Esophagus squamous epithelium (tissue), 5 donors: ENCODE measurements around the gene TUFM. TPM values are rescaled to one million over a fixed set of nuclear protein-coding genes. Genes with fewer than 3 reads are reported as not detected.
A peak's percentile ranks its signal among the peaks of the same experiment; 100 is the strongest.

Source experiments
- DNase-seq: peaks from one replicate; lab custom pipeline; 2025; lab: John Stamatoyannopoulos, UW
- H3K27ac ChIP-seq, 4 donors: fragments of 200-600 bp; sonication (generic); one replicate each; pipeline ENCODE4 v1.5.1; 2016 to 2019; ENCODE audit warnings: mild to moderate bottlenecking in 1 of 4
- H3K27me3 ChIP-seq, 4 donors: fragments of 200-600 bp; sonication (generic); 1 replicate in 3 of 4; 2 replicates in 1 of 4; pipeline versions ENCODE4 v1.5.1 to v1.6.0; 2017 to 2021; ENCODE audit warnings: antibody characterized with exemption in 1 of 4
- H3K36me3 ChIP-seq, 3 donors: fragments of 200-600 bp; sonication (generic); one replicate each; pipeline ENCODE4 v1.5.1; 2016 to 2019
- H3K4me1 ChIP-seq, 3 donors: fragments of 200-600 bp; sonication (generic); one replicate each; pipeline ENCODE4 v1.5.1; 2017 to 2019
- H3K4me3 ChIP-seq, 4 donors: fragments of 200-600 bp; sonication (generic); 1 replicate in 3 of 4; 2 replicates in 1 of 4; pipeline ENCODE4 v1.5.1; 2016 to 2019; ENCODE audit warnings: mild to moderate bottlenecking in 2 of 4, moderate library complexity in 1 of 4
- H3K9me3 ChIP-seq, 3 donors: fragments of 200-600 bp; sonication (generic); one replicate each; pipeline ENCODE4 v1.5.1; 2016 to 2019
- POLR2A ChIP-seq, 4 donors: fragments of 450-650 bp; IDR thresholded peaks; one replicate each; pipeline ENCODE4 v1.6.1; 2017; ENCODE audit warnings: antibody characterized with exemption in 4 of 4, mild to moderate bottlenecking in 4 of 4, moderate library complexity in 3 of 4
- WGBS, 2 donors: methylation state at CpG; one replicate each; pipeline ENCODE4 v1.1.5; 2018; 5-methylcytosine and 5-hydroxymethylcytosine counted together
- intact Hi-C: fragments of 100-400 bp; cut with DNase I; formaldehyde crosslinking; loops from one replicate; pipeline ENCODE4 v1.15.0; 2022
- total RNA-seq, 4 donors: library from RNA; depleted of rRNA; stranded (reverse); fragments of >200 nt; gene quantifications; one replicate each; pipeline ENCODE4 v1.1.0, GENCODE V29; 2016
- TF ChIP-seq, protein P1 (sequence below), 6 experiments: fragments of 450-650 bp in 4 of 6; fragments of 200-600 bp in 2 of 6; sonication (generic) in 2 of 6; IDR thresholded peaks; one replicate each; pipeline ENCODE4 v1.5.1; 2016 to 2019; ENCODE audit warnings: antibody characterized with exemption in 6 of 6, mild to moderate bottlenecking in 4 of 6, moderate library complexity in 4 of 6
- donor health status: DM: yes; HTN: yes; CAD: no.

TUFM gene
- total RNA-seq, 4 donors from 2014 or later, result 105 to 143 (median 121) TPM

DNA sequence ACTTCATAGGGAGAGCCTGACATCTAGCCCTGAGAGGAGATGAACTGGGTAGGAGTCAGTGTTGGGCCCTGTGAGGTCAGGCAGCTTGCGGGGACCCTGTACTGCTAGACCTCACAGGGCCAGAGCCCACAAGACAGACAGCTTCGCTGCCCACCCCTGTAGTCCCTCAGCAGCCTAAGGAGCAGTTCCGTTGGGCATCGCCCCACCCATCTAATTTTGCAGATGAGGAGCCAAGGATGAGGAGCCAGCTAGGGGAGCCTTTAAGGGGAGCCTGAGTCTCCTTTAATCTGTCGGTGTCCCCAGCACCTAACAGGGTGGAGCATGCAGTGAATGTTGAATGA lies 755 bp upstream of the TUFM start:
- no peak for DNase-seq
- peak overlapping the region; percentile 88 to 95 (median 90) for H3K27ac ChIP-seq
- H3K4me1 ChIP-seq, result peaks cover 17 to 29% (median 20%) of the 10 kb centered on the region in 3 donors
- intact Hi-C loops, result no loop called here
- no peaks in the 10 kb centered on the region for H3K9me3 ChIP-seq
- peak overlapping the region; percentile 87 to 99 (median 93) for H3K4me3 ChIP-seq
- 0 to 14% methylated on average over 1 of the region's 5 CpGs for WGBS, 2 donors
- no peak for TF ChIP-seq POLR2A (IDR thresholded peaks at IDR 0.05)
- TF ChIP-seq, protein P1, sequence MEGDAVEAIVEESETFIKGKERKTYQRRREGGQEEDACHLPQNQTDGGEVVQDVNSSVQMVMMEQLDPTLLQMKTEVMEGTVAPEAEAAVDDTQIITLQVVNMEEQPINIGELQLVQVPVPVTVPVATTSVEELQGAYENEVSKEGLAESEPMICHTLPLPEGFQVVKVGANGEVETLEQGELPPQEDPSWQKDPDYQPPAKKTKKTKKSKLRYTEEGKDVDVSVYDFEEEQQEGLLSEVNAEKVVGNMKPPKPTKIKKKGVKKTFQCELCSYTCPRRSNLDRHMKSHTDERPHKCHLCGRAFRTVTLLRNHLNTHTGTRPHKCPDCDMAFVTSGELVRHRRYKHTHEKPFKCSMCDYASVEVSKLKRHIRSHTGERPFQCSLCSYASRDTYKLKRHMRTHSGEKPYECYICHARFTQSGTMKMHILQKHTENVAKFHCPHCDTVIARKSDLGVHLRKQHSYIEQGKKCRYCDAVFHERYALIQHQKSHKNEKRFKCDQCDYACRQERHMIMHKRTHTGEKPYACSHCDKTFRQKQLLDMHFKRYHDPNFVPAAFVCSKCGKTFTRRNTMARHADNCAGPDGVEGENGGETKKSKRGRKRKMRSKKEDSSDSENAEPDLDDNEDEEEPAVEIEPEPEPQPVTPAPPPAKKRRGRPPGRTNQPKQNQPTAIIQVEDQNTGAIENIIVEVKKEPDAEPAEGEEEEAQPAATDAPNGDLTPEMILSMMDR (IDR thresholded peaks at IDR 0.05), result no peak
- H3K36me3 ChIP-seq, result peaks cover 16 to 32% (median 29%) of the 10 kb centered on the region in 3 donors
- H3K27me3 ChIP-seq, result no peaks in the 10 kb centered on the region

DNA sequence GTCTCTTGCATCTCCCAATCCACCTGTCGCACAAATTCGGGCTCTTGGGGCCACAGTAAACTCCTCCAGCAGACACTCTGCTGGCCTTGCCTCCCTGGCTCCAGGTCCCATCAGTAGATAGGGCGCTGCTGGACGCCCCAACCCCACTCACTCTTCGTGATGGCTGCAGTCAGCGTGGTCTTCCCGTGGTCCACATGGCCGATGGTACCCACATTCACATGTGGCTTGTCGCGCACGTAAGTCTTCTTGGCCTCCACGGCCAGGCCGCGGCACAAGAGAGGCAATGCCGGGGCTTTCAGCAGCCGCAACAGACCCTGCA lies 428 bp downstream of the TUFM start:
- WGBS, 2 donors, result 0 to 8% methylated on average over 5 to 8 of the region's 16 CpGs

DNA sequence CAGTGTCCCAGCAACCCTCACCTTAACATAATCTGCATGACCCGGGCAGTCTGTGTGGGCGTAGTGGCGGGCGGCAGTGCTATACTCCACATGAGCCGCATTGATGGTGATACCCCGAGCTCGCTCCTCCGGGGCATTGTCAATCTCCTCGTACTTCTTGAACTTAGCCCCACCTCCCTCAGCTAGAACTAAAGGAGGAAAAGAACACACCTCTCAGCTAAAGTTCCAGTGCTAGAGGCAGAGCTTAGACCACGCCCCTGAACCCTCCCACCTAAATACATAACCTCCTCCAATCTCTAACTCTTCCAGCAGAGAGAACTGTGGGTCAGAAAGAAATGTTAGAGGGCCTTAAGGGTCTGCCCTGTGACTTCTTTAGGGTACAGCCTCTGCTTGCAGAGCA lies 855 bp downstream of the TUFM start:
- peak overlapping the region; percentile 88 to 95 (median 90) for H3K27ac ChIP-seq
- peaks cover 17 to 29% (median 20%) of the 10 kb centered on the region in 3 donors for H3K4me1 ChIP-seq
- H3K27me3 ChIP-seq, result no peaks in the 10 kb centered on the region
- TF ChIP-seq POLR2A (IDR thresholded peaks at IDR 0.05), result no peak
- TF ChIP-seq, protein P1 (IDR thresholded peaks at IDR 0.05), result no peak
- intact Hi-C loops, result no loop called here
- H3K4me3 ChIP-seq, result peak overlapping the region; percentile 87 to 99 (median 93)
- H3K36me3 ChIP-seq, result peaks cover 16 to 47% (median 31%) of the 10 kb centered on the region in 3 donors
- DNase-seq, result no peak
- whole genome bisulfite sequencing, 2 donors, result 28 to 38% methylated on average over 8 to 9 of the region's 10 CpGs
- H3K9me3 ChIP-seq, result no peaks in the 10 kb centered on the region

More for the DNA sequence above, 428 bp downstream of the TUFM start:
- H3K4me3 ChIP-seq, result peak overlapping the region; percentile 87 to 99 (median 93)
- H3K36me3 ChIP-seq, result peaks cover 16 to 43% (median 31%) of the 10 kb centered on the region in 3 donors
- no peaks in the 10 kb centered on the region for H3K9me3 ChIP-seq
- H3K27me3 ChIP-seq, result no peaks in the 10 kb centered on the region
- no peak for DNase-seq
- no peak for TF ChIP-seq POLR2A (IDR thresholded peaks at IDR 0.05)
- TF ChIP-seq, protein P1 (IDR thresholded peaks at IDR 0.05), result no peak
- intact Hi-C loops, result no loop called here
- peak overlapping the region; percentile 88 to 95 (median 90) for H3K27ac ChIP-seq
- peaks cover 17 to 29% (median 20%) of the 10 kb centered on the region in 3 donors for H3K4me1 ChIP-seq

DNA sequence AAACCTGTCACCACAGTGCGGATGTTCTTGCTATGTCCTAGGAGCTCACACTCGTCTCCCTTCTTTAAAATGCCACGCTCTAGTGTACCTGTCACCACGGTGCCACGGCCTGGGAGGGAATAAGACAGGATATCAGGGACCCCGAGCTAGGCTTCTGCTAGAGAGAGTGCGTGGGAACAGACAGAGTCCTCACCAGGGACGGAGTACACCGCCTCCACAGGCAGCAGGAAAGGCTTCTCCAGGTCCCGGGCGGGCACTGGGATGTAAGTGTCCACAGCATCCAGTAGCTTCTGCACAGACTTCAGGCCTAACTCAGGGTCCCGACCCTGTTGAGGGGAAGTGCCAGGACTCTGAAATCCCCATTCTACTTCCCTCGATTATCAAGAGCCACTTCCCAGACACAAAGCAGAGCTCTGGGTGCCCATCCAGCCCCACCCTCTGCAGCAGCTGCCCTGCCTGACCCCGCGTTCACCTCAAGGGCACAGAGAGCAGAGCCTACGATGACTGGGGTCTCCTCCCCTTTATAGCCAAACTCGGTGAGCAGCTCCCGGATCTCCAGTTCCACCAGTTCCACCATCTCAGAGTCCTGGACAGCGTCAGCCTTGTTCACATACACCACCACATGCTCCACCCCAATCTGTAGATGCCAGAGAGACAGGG lies 1.8 kb downstream of the TUFM start:
- Histone ChIP-seq H3K4me1 (peaks cover 17 to 29% (median 20%) of the 10 kb centered on the region in 3 donors), H3K9me3 (no peaks in the 10 kb centered on the region), H3K27ac (no peak overlapping the region), H3K4me3 (no peak overlapping the region), H3K27me3 (no peaks in the 10 kb centered on the region), H3K36me3 (peaks cover 16 to 47% (median 31%) of the 10 kb centered on the region in 3 donors)
- intact Hi-C loops, result no loop called here
- TF ChIP-seq, protein P1 (IDR thresholded peaks at IDR 0.05), result no peak
- no peak for TF ChIP-seq POLR2A (IDR thresholded peaks at IDR 0.05)
- 85 to 89% methylated on average over 8 to 19 of the region's 19 CpGs for WGBS, 2 donors
- DNase-seq, result no peak

DNA sequence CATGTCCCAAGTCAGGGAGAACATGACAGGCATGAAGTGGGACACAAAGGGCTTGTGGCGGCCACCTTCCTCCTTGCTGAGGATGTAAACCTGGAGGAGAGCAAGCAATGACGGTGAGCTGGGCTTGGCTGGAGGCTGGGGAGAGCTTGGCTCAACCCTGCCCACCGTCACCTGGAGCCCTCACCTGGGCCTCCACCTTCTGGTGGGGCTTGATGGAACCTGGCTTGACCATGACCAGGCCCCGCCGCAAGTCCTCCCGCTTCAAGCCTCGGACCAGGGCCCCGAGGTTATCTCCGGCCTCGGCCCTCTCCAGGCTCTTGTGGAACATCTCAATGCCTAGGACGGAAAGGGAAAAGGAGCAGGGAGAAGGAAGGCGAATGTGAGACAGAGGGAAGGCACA lies 2.4 kb downstream of the TUFM start:
- H3K36me3 ChIP-seq, result peaks cover 16 to 50% (median 31%) of the 10 kb centered on the region in 3 donors
- no peak overlapping the region for H3K27ac ChIP-seq
- no peak overlapping the region for H3K4me3 ChIP-seq
- intact Hi-C loops, result loop anchor here (2.0 kb wide), 1 partner anchor 31 kb away; no protein-coding TSS in a partner anchor
- no peaks in the 10 kb centered on the region for H3K9me3 ChIP-seq
- no peak for TF ChIP-seq POLR2A (IDR thresholded peaks at IDR 0.05)
- TF ChIP-seq, protein P1 (IDR thresholded peaks at IDR 0.05), result no peak
- peaks cover 17 to 29% (median 20%) of the 10 kb centered on the region in 3 donors for H3K4me1 ChIP-seq
- DNase-seq, result no peak
- WGBS, 2 donors, result 88 to 90% methylated on average over 5 to 7 of the region's 12 CpGs
- H3K27me3 ChIP-seq, result no peaks in the 10 kb centered on the region
